Pancreas (tissue), 10 donors: ENCODE data around the gene SETBP1. TPM values are rescaled to one million over a fixed set of nuclear protein-coding genes. Genes with fewer than 3 reads are reported as not detected.
A peak's percentile ranks its signal among the peaks of the same experiment; 100 is the strongest.

ENCODE experiments used
- ATAC-seq, 4 donors: fragments of 200-7000 bp; cut with Tn5 transposase; one replicate each; pipeline versions ENCODE4 v1.8.0 to v1.9.1; 2020; ENCODE audit warnings: mild to moderate bottlenecking in 4 of 4, moderate library complexity in 4 of 4
- DNase-seq, 6 donors: peaks; one replicate each; pipeline ENCODE4 v3.0.0-alpha.2; 2020
- FAIRE-seq: peaks from 2 replicates; lab custom pipeline; 2012; peaks lifted over from hg19 to GRCh38; lab: Jason Lieb, UNC
- H3K27ac ChIP-seq, 4 donors: fragments of 200-600 bp; sonication (generic); 1 replicate in 3 of 4; 2 replicates in 1 of 4; pipeline versions ENCODE4 v1.5.0 to v1.8.0; 2020
- H3K27me3 ChIP-seq, 4 donors: fragments of 200-600 bp; one replicate each; pipeline ENCODE4 v1.8.0; 2021
- H3K36me3 ChIP-seq, 3 donors: fragments of 200-600 bp; sonication (generic) in 1 of 3; one replicate each; pipeline versions ENCODE4 v1.5.0 to v1.8.0; 2020 to 2021
- H3K4me1 ChIP-seq, 3 donors: fragments of 200-600 bp; one replicate each; pipeline ENCODE4 v1.8.0; 2021
- H3K4me3 ChIP-seq, 4 donors: fragments of 200-600 bp; sonication (generic) in 2 of 4; one replicate each; pipeline versions ENCODE4 v1.5.0 to v1.8.0; 2020 to 2021
- H3K9me3 ChIP-seq, 4 donors: fragments of 200-600 bp; one replicate each; pipeline ENCODE4 v1.8.0; 2021
- whole genome bisulfite sequencing, 2 donors: extraction: QIAGEN DNeasy Blood & Tissue Kit; methylation state at CpG; one replicate each; pipeline ENCODE4 v1.1.7; 2013; 5-methylcytosine and 5-hydroxymethylcytosine counted together
- intact Hi-C, 3 donors: fragments of 100-400 bp; cut with DNase I; formaldehyde crosslinking; loops; one replicate each; pipeline versions ENCODE4 v1.11.1 to v1.14.2; 2022
- polyA plus RNA-seq, 2 donors: library from polyadenylated mRNA; stranded (reverse); fragments of 200-250 nt; gene quantifications; one replicate each; pipeline ENCODE4 v1.2.3, GENCODE V29; 2013
- total RNA-seq, 6 donors: library from RNA; stranded (reverse); fragmentation: NEBNext Ultra II Directional in 4 of 6; extraction: Animal tissue kit (Norgen Biotek cat#: 25700) in 4 of 6; gene quantifications; one replicate each; pipeline versions ENCODE4 v1.2.1 to v1.2.4, GENCODE V29; 2021 to 2023
- TF ChIP-seq, protein P1 (sequence below), 4 donors: fragments of 200-600 bp; sonication (generic) in 3 of 4; IDR thresholded peaks; one replicate each; pipeline versions ENCODE4 v1.5.0 to v1.8.0; 2021; ENCODE audit warnings: antibody characterized with exemption in 4 of 4
- donor health status: healthy with polysubstance abuse.
- donor health status: DM: no; HTN: no; CAD: no; lungs with moderate emphysema.
- donor health status: DM: no; HTN: no; CAD: no.
- donor health status: control.
- donor health status: control.
- donor health status: Bipolar disorder and iron deficiency.
- donor health status: DM: yes; HTN: yes; CAD: no.
- donor health status: DM: no; HTN: no; CAD: no.
- donor health status: DM: no; HTN: no; CAD: no.
- donor health status: DM: yes; HTN: yes; CAD: no.

SETBP1 gene
- total and polyA plus RNA-seq, 8 donors: 3.9 to 24.0 (median 18.1) TPM

DNA sequence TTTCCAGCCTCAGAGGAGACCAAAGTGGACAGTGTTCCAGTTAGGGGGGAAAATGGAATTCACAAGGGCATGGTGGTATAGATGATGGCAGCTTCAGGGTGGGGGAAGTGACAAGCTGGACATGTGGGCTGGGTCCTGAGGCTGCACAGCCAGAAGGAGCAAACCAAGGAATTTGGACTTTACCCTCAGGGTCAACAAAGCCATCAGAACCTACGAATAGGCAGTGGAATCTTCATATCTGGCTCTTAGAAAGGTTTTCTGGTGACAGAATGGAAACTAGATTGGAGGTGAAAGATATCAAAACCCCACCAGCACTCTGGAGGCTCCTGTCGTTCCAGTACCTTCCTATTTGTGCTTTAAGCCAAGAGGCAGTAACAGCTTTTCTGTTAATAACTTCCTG lies 127.1 kb downstream of the SETBP1 start:
- intact Hi-C loops: loop anchor here in 1 of 3 donors (10.0 kb wide), 1 partner anchor 123 kb away; the partner anchor contains the start of gene SETBP1
- FAIRE-seq (no peak), ATAC-seq (peak; percentile 18 to 66 (median 42)), DNase-seq (no peak)
- H3K27ac ChIP-seq: peak overlapping the region in 2 of 4 donors; percentile 7 to 18
- H3K4me1 ChIP-seq: peaks cover 12 to 30% (median 29%) of the 10 kb centered on the region in 3 donors
- H3K36me3 ChIP-seq: no peaks in the 10 kb centered on the region
- no peak overlapping the region for H3K4me3 ChIP-seq
- TF ChIP-seq, protein P1, sequence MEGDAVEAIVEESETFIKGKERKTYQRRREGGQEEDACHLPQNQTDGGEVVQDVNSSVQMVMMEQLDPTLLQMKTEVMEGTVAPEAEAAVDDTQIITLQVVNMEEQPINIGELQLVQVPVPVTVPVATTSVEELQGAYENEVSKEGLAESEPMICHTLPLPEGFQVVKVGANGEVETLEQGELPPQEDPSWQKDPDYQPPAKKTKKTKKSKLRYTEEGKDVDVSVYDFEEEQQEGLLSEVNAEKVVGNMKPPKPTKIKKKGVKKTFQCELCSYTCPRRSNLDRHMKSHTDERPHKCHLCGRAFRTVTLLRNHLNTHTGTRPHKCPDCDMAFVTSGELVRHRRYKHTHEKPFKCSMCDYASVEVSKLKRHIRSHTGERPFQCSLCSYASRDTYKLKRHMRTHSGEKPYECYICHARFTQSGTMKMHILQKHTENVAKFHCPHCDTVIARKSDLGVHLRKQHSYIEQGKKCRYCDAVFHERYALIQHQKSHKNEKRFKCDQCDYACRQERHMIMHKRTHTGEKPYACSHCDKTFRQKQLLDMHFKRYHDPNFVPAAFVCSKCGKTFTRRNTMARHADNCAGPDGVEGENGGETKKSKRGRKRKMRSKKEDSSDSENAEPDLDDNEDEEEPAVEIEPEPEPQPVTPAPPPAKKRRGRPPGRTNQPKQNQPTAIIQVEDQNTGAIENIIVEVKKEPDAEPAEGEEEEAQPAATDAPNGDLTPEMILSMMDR (IDR thresholded peaks at IDR 0.05): no peak
- H3K27me3 ChIP-seq: no peaks in the 10 kb centered on the region
- no peaks in the 10 kb centered on the region for H3K9me3 ChIP-seq
- WGBS, 2 donors: 14% methylated on average over 2 of the region's 2 CpGs

DNA sequence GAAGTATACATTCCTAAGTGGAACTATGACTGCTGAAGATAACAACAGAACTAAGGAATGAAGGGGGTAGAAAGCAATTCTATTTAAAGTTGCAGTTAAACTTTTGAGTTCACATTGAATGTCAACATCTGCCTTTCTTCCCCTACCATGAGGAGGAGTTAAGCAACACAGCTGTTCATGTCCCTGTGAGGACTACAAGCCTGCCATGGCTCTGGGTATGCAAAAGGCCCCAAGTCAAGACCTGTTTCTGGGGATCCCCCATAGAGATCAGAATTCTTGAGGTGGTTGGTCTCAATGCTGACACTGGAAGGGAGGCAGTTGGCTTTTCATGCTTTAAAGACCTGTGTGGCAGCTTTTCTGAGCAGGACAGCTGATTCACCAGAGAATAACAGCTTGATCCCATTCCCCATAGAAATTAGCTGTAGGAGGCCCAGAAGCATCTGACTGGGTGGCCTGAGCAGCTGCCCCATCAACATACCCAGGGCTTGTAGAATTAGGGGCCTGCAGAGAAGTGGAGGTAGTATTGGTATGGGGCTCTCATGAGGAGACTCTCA lies 131.0 kb downstream of the SETBP1 start:
- FAIRE-seq: no peak
- ATAC-seq: no peak
- no peaks in the 10 kb centered on the region for H3K27me3 ChIP-seq
- H3K4me1 ChIP-seq: peaks cover 0 to 11% (median 10%) of the 10 kb centered on the region in 3 donors
- TF ChIP-seq, protein P1 (IDR thresholded peaks at IDR 0.05): no peak
- no peaks in the 10 kb centered on the region for H3K36me3 ChIP-seq
- H3K9me3 ChIP-seq: no peaks in the 10 kb centered on the region
- intact Hi-C loops: no loop called here
- H3K27ac ChIP-seq: no peak overlapping the region
- no peak overlapping the region for H3K4me3 ChIP-seq
- no peak for DNase-seq

- WGBS, 2 donors: 90 to 100% methylated on average over 1 of the region's 1 CpG
- FAIRE-seq (no peak), ATAC-seq (no peak), DNase-seq (no peak)
- Histone ChIP-seq H3K27ac (no peak overlapping the region), H3K36me3 (no peaks in the 10 kb centered on the region), H3K4me3 (no peak overlapping the region), H3K4me1 (peaks cover 0 to 8% (median 3%) of the 10 kb centered on the region in 3 donors), H3K9me3 (no peaks in the 10 kb centered on the region), H3K27me3 (no peaks in the 10 kb centered on the region)
- intact Hi-C loops: no loop called here
- TF ChIP-seq, protein P1 (IDR thresholded peaks at IDR 0.05): no peak
These were observed 131.7 kb downstream of the SETBP1 start for GRCh38 chr18:44812426-44812825.

- H3K4me3 ChIP-seq: no peak overlapping the region
- H3K9me3 ChIP-seq: no peaks in the 10 kb centered on the region
- H3K4me1 ChIP-seq: peaks cover 0 to 3% (median 0%) of the 10 kb centered on the region in 3 donors
- FAIRE-seq (no peak), DNase-seq (no peak), ATAC-seq (no peak)
- H3K27me3 ChIP-seq: no peaks in the 10 kb centered on the region
- WGBS, 2 donors: 94 to 96% methylated on average over 4 of the region's 4 CpGs
- no peaks in the 10 kb centered on the region for H3K36me3 ChIP-seq
- intact Hi-C loops: no loop called here
- TF ChIP-seq, protein P1 (IDR thresholded peaks at IDR 0.05): no peak
- no peak overlapping the region for H3K27ac ChIP-seq
These were observed 132.9 kb downstream of the SETBP1 start for GRCh38 chr18:44813586-44813985.

DNA sequence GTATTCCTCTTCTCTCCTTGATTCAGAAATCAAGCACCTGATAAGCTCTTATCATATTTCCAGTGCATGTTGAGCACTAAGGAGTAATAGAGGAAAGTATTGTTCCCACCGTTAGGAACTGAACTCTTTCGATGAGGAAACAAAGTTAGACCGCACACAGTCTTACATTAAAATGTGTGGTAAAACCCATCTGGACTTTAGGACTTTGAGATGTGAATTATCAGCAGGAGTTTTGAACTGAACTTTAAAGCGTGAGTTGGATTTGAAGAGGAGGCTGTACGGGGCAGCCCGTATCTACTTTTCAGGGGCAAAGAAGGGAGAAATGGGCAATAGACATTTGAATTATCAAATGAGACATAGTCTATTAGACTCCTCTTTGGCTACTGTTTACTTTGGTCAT lies 134.4 kb downstream of the SETBP1 start:
- H3K27ac ChIP-seq: no peak overlapping the region
- peaks cover 0 to 3% (median 3%) of the 10 kb centered on the region in 3 donors for H3K4me1 ChIP-seq
- intact Hi-C loops: no loop called here
- no peaks in the 10 kb centered on the region for H3K9me3 ChIP-seq
- H3K27me3 ChIP-seq: no peaks in the 10 kb centered on the region
- no peak for DNase-seq
- TF ChIP-seq, protein P1 (IDR thresholded peaks at IDR 0.05): no peak
- H3K4me3 ChIP-seq: no peak overlapping the region
- 91 to 92% methylated on average over 6 of the region's 6 CpGs for WGBS, 2 donors
- FAIRE-seq: no peak
- H3K36me3 ChIP-seq: no peaks in the 10 kb centered on the region
- ATAC-seq: no peak
